ENCODE results near the gene ZNF664.

ZNF664 gene

DNA sequence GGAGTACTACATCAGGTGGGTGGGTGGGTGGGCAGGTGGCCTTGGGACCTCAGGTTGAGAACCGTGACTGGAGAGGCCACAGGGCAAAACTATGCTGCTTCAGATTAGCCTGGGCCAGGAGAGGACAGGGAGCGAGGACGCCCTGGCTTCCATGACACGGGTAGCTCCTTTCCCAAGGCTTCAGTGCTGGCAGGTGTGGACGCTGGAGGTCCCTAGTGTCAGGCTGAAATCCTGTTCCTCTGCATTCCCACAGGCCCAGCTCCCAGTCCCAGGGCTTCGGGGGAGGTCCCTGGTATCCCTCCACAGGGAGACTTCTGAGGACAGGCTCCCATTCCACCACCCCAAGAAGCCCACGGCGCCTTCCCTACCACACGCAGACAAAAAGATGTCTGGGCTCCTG, 32.0 kb upstream of the ZNF664 start:
- H3K27ac ChIP-seq, result no peak overlapping the region
- ChIA-PET CTCF (interaction anchor here (0.5 kb wide), 1 partner anchor 11 kb away, joined by 3 read pairs; no protein-coding TSS in a partner anchor), POLR2A (ENCODE audit: low non-redundant PET) (no interaction called here)
- TF ChIP-seq, protein P1, sequence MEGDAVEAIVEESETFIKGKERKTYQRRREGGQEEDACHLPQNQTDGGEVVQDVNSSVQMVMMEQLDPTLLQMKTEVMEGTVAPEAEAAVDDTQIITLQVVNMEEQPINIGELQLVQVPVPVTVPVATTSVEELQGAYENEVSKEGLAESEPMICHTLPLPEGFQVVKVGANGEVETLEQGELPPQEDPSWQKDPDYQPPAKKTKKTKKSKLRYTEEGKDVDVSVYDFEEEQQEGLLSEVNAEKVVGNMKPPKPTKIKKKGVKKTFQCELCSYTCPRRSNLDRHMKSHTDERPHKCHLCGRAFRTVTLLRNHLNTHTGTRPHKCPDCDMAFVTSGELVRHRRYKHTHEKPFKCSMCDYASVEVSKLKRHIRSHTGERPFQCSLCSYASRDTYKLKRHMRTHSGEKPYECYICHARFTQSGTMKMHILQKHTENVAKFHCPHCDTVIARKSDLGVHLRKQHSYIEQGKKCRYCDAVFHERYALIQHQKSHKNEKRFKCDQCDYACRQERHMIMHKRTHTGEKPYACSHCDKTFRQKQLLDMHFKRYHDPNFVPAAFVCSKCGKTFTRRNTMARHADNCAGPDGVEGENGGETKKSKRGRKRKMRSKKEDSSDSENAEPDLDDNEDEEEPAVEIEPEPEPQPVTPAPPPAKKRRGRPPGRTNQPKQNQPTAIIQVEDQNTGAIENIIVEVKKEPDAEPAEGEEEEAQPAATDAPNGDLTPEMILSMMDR (conservative IDR thresholded peaks at IDR 0.05; ENCODE audit: low read depth), result no peak
- DNase-seq (ENCODE audit: low spot score), result no peak

DNA sequence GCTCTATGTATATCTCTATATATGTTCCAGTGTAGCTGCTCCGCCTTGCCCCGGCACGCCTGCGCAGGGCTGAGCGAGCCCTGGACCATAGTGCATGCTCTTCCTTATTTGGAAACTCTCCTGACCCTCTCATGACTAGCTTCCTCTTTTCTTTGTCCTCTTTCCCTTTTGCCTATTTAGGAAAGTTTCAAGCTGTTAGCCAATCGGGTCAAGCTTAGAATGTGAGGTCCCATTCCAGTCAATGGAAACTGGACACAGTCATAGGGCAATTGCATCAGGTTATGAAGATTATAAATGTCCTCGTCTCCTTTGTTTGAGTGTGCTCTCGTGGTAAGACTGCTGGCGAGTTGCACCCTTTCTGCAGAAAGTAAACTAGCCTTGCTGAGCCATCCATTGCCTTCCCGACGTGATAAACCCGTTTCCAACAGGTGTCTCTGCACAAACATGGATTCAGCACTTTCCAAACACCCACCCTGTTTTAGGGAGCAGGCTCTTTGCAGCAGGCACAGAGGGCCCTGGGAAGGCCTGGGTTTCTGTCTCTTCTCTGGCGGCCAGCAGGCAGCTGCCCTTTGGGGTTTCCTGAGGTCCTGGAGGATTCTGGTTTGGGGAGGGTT, 31.3 kb upstream of the ZNF664 start:
- no peak for DNase-seq (ENCODE audit: low spot score)
- TF ChIP-seq, protein P1 (conservative IDR thresholded peaks at IDR 0.05; ENCODE audit: low read depth), result no peak
- ChIA-PET CTCF (no interaction called here), POLR2A (ENCODE audit: low non-redundant PET) (no interaction called here)
- H3K27ac ChIP-seq, result no peak overlapping the region

DNA sequence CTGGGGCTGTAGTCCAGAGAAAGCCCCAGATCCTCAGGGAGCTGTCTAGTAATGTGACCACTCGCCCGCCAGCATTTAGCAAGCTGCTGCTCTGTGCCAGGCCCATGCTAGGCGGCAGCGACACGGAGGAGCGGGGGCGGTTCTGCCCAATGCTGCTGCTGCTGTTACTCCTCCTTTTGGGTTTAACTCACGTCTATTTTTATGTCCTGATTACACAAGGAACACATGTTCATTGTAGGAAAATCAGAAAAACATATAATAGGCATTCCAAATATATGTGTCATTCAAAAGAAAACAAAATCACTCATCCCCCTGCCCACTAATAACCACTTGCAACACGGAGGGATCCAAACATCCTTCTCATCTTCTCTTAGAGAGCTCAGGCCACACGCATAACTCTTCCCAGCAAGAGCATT, 30.8 kb upstream of the ZNF664 start:
- ChIA-PET POLR2A (ENCODE audit: low non-redundant PET) (no interaction called here), CTCF (interaction anchor here (0.9 kb wide), 1 partner anchor 90 kb away, joined by 3 read pairs; no protein-coding TSS in a partner anchor)
- no peak for DNase-seq (ENCODE audit: low spot score)
- no peak overlapping the region for H3K27ac ChIP-seq
- TF ChIP-seq, protein P1 (conservative IDR thresholded peaks at IDR 0.05; ENCODE audit: low read depth), result no peak

DNA sequence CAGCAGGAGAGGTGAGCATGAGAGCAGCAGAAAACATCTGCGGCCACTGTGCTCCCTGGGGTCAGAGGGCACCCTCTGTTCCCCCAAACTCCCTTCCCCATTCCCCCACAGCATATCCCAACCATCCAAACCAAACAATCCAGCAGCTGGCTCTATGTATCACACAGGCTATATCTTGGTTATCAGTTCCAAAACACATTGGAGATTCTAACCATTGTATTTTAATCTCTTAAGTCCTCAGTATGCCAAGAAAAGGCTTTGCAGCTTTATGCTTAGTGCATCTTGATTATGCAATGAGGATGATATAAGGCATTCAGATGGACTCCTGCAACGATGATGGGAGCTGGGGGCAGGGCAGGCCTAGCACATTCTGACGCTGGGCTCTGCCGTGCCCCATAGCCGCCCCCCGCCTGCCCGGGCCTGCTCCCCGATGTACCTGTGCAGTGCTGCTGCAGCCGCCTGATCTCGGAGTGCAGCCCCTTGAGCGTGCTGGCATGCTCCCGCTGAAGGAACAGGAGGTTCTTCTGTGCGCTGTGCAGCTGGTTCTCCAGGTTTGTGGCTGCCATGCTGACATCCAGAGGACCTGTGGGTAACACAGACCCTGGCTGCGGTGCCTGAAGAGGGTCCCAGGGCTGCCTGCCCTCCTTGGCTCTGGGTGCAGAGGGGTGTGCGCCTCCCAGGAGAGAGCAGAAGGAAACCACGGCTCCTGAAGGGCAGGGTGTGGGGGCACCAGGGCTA, 29.9 kb upstream of the ZNF664 start:
- DNase-seq (ENCODE audit: low spot score), result no peak
- H3K27ac ChIP-seq, result no peak overlapping the region
- TF ChIP-seq, protein P1 (conservative IDR thresholded peaks at IDR 0.05; ENCODE audit: low read depth), result no peak
- POLR2A ChIA-PET (ENCODE audit: low non-redundant PET), result no interaction called here
- CTCF ChIA-PET, result interaction anchor here (0.5 to 0.9 kb wide), 2 partner anchors 90 to 183 kb away, joined by 3 read pairs; no protein-coding TSS in a partner anchor

DNA sequence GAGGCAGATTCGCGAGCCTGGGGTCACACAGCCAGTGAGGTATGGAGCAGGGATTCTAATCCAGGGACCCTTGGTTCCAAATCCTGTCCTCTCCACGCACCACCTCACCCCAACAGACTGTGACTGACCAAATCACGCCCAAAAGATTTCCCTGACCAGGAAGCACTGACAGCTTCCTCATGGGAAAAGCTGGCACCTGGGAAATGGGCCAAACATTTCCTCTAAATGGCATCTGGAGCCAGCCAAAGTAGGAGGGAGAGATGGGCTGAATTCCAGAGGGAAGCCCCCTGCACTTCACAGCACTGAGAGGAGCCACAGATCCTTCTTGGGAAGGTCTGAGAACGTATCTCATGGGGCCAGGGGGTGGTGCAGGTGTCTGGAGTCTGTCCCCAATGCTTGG, 29.2 kb upstream of the ZNF664 start:
- TF ChIP-seq, protein P1 (conservative IDR thresholded peaks at IDR 0.05; ENCODE audit: low read depth), result no peak
- CTCF ChIA-PET, result interaction anchor here (0.6 kb wide), 1 partner anchor 44 kb away, joined by 3 read pairs; no protein-coding TSS in a partner anchor
- H3K27ac ChIP-seq, result no peak overlapping the region
- no peak for DNase-seq (ENCODE audit: low spot score)
- POLR2A ChIA-PET (ENCODE audit: low non-redundant PET), result no interaction called here

DNA sequence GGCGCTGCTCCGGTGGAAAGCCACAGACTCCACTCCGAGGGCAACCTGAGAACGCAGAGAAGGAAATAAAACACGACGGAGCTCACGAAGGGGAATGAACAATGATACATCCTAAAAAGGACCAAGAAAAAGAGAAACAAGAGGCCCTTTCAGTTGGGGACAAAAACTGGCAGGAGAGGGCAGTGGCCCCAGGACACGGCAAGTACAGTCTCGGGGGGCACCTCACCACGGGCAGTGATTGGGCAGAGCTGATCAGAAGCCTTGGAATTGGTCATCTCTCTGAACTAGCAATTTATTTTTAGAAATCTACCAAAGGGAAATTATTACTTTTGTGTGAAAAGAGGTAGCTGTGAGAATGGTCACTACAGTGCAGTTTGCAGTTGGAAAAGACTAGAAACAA, 28.3 kb upstream of the ZNF664 start:
- POLR2A ChIA-PET (ENCODE audit: low non-redundant PET), result interaction anchor here (0.5 kb wide), 1 partner anchor 14 kb away, joined by 4 read pairs; no protein-coding TSS in a partner anchor
- H3K27ac ChIP-seq, result no peak overlapping the region
- DNase-seq (ENCODE audit: low spot score), result no peak
- CTCF ChIA-PET, result no interaction called here
- TF ChIP-seq, protein P1 (conservative IDR thresholded peaks at IDR 0.05; ENCODE audit: low read depth), result no peak

Measured in RWPE1 (cell line).